Measurements from ENCODE around the gene ASH1L. TPM values are rescaled to one million over a fixed set of nuclear protein-coding genes. Genes with fewer than 3 reads are reported as not detected.

The ASH1L gene
- total RNA-seq, 1 donor from 2014 or later = 90.6 TPM

- ChIA-PET POLR2A (interaction anchor here (0.6 to 1.0 kb wide), 3 partner anchors 36 to 461 kb away, joined by 4 to 6 read pairs (median 5); partner anchors contain the start of gene CLK2), CTCF (no interaction called here)
- peaks cover 54% of the 10 kb centered on the region for H3K36me3 Mint-ChIP-seq (ENCODE audit: low read depth)
- H3K4me3 Mint-ChIP-seq = no peak overlapping the region
- ATAC-seq (ENCODE audit: low read depth) = no peak
- H3K9me3 Mint-ChIP-seq = no peaks in the 10 kb centered on the region
- DNase-seq = no peak
- H3K27ac Mint-ChIP-seq = no peak overlapping the region
- intact Hi-C loops (cut with micrococcal nuclease) = no loop called here
- no peak for TF ChIP-seq CTCF (IDR thresholded peaks at IDR 0.05)
- H3K27me3 Mint-ChIP-seq = no peaks in the 10 kb centered on the region
- H3K4me1 Mint-ChIP-seq = peaks cover 28% of the 10 kb centered on the region
Observed at GRCh38 chr1:155316922-155317321, 245.7 kb downstream of the ASH1L start.

DNA sequence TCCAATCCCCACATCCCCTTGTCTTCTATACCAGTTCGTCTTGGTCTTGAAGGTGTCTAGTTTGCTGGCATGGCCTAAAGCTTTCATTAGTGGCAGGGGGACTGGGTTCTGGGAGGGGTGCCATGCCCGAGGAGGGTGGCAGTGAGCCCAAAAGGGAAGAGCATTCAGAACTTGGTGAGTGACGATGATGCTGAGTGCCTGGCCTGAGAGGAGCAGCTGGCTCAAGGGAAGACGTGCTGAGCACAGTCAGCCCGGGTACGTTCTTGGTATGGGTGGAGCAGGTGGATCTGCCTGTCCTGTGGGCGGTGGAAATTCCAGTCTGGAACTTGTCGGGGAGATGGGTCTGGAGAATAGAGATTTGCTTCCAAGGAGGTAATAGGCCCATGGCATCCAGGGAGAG lies 249.3 kb downstream of the ASH1L start:
- POLR2A ChIA-PET = interaction anchor here (1.7 kb wide), 1 partner anchor 10 kb away, joined by 5 read pairs; no protein-coding TSS in a partner anchor
- CTCF ChIA-PET = interaction anchor here (0.8 kb wide), 1 partner anchor 10 kb away, joined by 3 read pairs; no protein-coding TSS in a partner anchor
- ATAC-seq (ENCODE audit: low read depth) = no peak

GRCh38 chr1:155309423-155310021 lies 253.1 kb downstream of the ASH1L start:
- TF ChIP-seq CTCF (IDR thresholded peaks at IDR 0.05) = no peak
- ATAC-seq (ENCODE audit: low read depth) (no peak), DNase-seq (no peak)
- ChIA-PET POLR2A (interaction anchor here (0.6 to 1.3 kb wide), 2 partner anchors 37 to 613 kb away, joined by 5 to 6 read pairs; partner anchors contain the start of gene CLK2), CTCF (no interaction called here)
- Mint-ChIP-seq H3K9me3 (no peaks in the 10 kb centered on the region), H3K27me3 (no peaks in the 10 kb centered on the region), H3K4me3 (peak overlapping the region; percentile 94), H3K36me3 (ENCODE audit: low read depth) (peaks cover 38% of the 10 kb centered on the region), H3K4me1 (peaks cover 30% of the 10 kb centered on the region), H3K27ac (peak overlapping the region; percentile 92)
- intact Hi-C loops (cut with micrococcal nuclease) = no loop called here

More for the DNA sequence above, 249.3 kb downstream of the ASH1L start:
- H3K9me3 Mint-ChIP-seq = no peaks in the 10 kb centered on the region
- TF ChIP-seq CTCF (IDR thresholded peaks at IDR 0.05) = no peak
- DNase-seq = no peak
- H3K4me3 Mint-ChIP-seq = no peak overlapping the region
- H3K4me1 Mint-ChIP-seq = peaks cover 21% of the 10 kb centered on the region
- H3K27me3 Mint-ChIP-seq = no peaks in the 10 kb centered on the region
- H3K27ac Mint-ChIP-seq = no peak overlapping the region
- peaks cover 59% of the 10 kb centered on the region for H3K36me3 Mint-ChIP-seq (ENCODE audit: low read depth)
- intact Hi-C loops (cut with micrococcal nuclease) = no loop called here

- peaks cover 32% of the 10 kb centered on the region for H3K4me1 Mint-ChIP-seq
- intact Hi-C loops (cut with micrococcal nuclease) = loop anchor here (1.0 kb wide), 8 partner anchors 15 to 255 kb away; partner anchors contain the start of genes CLK2, HCN3, MTX1 and SCAMP3
- H3K36me3 Mint-ChIP-seq (ENCODE audit: low read depth) = peaks cover 36% of the 10 kb centered on the region
- no peak for TF ChIP-seq CTCF (IDR thresholded peaks at IDR 0.05)
- H3K9me3 Mint-ChIP-seq = no peaks in the 10 kb centered on the region
- H3K4me3 Mint-ChIP-seq = peak within 1 kb of the TSS; percentile 94
- CTCF ChIA-PET = interaction anchor here (0.6 to 2.5 kb wide), 8 partner anchors 12 to 195 kb away, joined by 3 to 23 read pairs (median 4); partner anchors contain the start of genes CLK2 and RUSC1
- peak within 1 kb of the TSS; percentile 92 for H3K27ac Mint-ChIP-seq
- ATAC-seq (ENCODE audit: low read depth) (peak; percentile 97), DNase-seq (peak; percentile 87)
- POLR2A ChIA-PET = interaction anchor here (0.6 to 1.9 kb wide), 12 partner anchors 11 to 301 kb away, joined by 3 to 30 read pairs (median 5); partner anchors contain the start of genes CLK2, MSTO1, RUSC1 and SCAMP3
- H3K27me3 Mint-ChIP-seq = no peaks in the 10 kb centered on the region
Observed at GRCh38 chr1:155308493-155309422, 253.8 kb downstream of the ASH1L start, which contains the start of gene FDPS. Gene FDPS, plus strand, starts transcription at chr1:155308866. Its CDS starts 924 bp downstream, at chr1:155309790.
